ENCODE measurements around the gene C9orf72.
"Not testable (repeated sequence)": the region's sequence is repeated elsewhere in the genome, so short reads cannot be mapped to it uniquely, and the experiment has no call there.

The C9orf72 gene, protein sequence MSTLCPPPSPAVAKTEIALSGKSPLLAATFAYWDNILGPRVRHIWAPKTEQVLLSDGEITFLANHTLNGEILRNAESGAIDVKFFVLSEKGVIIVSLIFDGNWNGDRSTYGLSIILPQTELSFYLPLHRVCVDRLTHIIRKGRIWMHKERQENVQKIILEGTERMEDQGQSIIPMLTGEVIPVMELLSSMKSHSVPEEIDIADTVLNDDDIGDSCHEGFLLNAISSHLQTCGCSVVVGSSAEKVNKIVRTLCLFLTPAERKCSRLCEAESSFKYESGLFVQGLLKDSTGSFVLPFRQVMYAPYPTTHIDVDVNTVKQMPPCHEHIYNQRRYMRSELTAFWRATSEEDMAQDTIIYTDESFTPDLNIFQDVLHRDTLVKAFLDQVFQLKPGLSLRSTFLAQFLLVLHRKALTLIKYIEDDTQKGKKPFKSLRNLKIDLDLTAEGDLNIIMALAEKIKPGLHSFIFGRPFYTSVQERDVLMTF

DNA sequence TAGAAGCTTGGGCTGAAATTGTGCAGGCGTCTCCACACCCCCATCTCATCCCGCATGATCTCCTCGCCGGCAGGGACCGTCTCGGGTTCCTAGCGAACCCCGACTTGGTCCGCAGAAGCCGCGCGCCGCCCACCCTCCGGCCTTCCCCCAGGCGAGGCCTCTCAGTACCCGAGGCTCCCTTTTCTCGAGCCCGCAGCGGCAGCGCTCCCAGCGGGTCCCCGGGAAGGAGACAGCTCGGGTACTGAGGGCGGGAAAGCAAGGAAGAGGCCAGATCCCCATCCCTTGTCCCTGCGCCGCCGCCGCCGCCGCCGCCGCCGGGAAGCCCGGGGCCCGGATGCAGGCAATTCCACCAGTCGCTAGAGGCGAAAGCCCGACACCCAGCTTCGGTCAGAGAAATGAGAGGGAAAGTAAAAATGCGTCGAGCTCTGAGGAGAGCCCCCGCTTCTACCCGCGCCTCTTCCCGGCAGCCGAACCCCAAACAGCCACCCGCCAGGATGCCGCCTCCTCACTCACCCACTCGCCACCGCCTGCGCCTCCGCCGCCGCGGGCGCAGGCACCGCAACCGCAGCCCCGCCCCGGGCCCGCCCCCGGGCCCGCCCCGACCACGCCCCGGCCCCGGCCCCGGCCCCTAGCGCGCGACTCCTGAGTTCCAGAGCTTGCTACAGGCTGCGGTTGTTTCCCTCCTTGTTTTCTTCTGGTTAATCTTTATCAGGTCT, at the start of gene C9orf72:
TSS of gene C9orf72 (minus strand) at position 564 of the 716 bp plus-strand sequence. CDS start 6,361 bp downstream, outside the sequence.
- DNase-seq (ENCODE audit: low read depth in 2 of 2) = peak in 1 of 2 experiments; percentile 23

DNA sequence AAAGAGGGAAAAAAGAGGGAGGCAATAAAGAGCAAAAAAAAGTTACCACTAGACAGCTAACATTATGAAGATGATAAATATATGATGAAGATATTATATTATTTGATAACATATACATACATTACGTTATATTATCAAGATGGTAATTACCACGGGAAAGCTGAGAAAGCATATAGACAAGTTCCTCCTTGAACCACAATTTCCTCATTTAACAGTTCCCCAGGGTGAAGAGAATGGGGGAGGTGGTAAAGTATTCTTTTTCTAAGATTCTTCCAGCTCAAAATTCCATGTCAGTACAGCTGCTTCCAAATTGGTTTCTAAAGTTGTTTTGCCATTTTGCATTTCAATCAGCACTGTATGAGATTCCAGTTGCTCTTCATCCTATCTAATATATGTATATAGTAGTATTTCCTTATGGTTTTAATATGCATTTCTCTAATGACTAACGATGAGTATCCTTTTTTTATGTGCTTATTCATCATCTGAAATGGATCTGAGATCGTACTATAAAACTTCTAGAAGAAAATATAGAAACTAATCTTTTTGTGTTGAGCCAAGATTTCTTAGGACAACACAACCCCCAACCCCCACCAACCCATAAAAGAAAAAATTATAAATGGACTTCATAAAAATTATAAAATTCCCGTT, 49.5 kb upstream of the C9orf72 start:
- peak; percentile 7 to 13 for DNase-seq (ENCODE audit: low read depth in 2 of 2)

- DNase-seq (ENCODE audit: low read depth in 2 of 2) = no peak
Measured at GRCh38 chr9:27619743-27620142, 46.5 kb upstream of the C9orf72 start.

DNA sequence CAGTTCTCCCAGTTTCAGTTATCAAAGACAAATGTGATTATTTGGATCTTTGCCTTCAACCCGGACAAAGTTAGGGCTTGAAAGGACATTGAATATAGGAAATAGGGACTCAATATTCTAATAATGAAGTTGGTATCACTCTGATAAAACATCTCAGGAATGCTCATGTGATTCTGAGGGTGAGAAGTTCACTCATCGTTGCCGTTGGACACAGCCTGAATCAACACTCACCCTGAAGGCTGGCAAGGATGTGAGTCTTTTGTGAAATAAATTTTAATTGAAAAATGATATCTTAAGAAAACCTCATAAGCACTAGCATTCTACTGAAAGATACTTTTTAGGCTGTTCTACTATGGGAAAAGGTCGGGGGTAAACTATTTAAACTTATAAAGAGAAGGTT, 44.8 kb upstream of the C9orf72 start:
- DNase-seq (ENCODE audit: low read depth in 2 of 2) = no peak

DNA sequence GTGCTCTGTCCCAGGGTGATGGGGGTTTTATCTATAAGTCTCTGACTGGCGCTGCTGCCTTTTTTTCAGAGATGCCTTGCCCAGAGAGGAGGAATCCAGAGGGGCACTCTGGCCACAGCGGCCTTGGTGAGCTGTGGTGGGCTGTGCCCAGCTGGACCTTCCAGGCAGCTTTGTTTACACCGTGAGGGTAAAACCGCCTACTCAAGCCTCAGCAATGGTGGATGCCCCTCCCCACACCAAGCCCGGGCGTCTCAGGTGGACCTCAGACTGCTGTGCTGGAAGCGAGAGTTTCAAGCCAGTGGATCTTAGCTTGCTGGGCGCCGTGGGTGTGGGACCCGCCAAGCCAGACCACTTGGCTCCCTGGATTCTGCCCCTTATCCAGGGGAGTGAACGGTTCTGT, 41.3 kb upstream of the C9orf72 start:
- DNase-seq (ENCODE audit: low read depth in 2 of 2) = no peak

DNA sequence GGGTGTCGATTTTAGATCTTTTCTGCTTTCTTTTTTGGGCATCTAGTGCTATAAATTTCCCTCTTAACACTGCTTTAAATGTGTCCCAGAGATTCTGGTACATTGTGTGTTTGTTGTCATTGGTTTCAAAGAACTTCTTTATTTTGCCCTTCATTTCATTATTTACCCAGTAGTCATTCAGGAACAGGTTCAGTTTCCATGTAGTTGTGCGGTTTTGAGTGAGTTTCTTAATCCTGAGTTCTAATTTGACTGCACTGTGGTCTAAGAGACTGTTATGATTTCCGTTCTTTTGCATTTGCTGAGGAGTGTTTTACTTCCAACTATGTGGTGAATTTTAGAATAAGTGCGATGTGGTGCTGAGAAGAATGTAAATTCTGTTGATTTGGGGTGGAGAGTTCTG, 38.8 kb upstream of the C9orf72 start:
- not testable (repeated sequence) for DNase-seq (ENCODE audit: low read depth in 2 of 2)

GRCh38 chr9:27610622-27611021, 37.3 kb upstream of the C9orf72 start:
- DNase-seq (ENCODE audit: low read depth in 2 of 2) = no peak

DNA sequence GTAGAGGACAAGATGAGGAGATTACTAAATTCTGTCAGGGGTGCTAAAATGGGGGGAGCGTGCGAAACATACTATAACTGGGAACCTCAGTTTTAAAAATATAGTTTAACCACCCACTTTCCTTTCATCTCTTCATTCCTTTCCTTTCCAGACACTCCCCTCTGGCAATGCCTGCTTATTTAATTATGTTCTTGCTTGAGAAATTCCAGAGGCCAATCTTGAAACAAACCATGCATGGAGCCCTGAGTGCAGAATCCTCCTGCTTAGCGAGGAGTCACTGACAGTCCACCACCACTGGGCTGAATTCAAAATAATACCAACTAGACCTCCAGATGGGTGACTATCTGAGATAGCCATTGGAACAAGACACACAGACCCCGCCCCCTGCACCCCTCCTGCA, 29.7 kb upstream of the C9orf72 start:
- DNase-seq (ENCODE audit: low read depth in 2 of 2) = no peak

GRCh38 chr9:27602142-27602861, 29.0 kb upstream of the C9orf72 start:
- no peak for DNase-seq (ENCODE audit: low read depth in 2 of 2)

DNA sequence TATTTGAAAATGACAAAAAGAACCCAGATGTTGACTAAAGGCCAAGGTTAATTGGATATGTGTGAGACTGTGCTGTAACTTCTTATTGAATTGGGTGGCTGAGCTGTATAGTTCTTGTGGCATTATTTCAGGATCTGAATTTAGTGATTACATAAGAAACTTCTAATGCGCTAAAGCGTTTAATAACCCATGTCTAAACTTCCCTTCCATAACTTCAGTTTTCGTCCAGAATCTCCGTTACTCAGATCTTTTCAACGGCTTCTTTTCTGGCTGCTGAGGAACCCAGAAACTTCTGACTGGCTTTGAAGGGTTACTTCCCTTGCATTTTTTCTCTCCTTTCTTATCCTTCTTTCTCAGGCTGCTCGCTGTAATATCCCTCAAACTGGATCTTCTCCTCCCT, 28.1 kb upstream of the C9orf72 start:
- no peak for DNase-seq (ENCODE audit: low read depth in 2 of 2)

- DNase-seq (ENCODE audit: low read depth in 2 of 2) = no peak
Measured at GRCh38 chr9:27600256-27600655, 27.0 kb upstream of the C9orf72 start.

DNA sequence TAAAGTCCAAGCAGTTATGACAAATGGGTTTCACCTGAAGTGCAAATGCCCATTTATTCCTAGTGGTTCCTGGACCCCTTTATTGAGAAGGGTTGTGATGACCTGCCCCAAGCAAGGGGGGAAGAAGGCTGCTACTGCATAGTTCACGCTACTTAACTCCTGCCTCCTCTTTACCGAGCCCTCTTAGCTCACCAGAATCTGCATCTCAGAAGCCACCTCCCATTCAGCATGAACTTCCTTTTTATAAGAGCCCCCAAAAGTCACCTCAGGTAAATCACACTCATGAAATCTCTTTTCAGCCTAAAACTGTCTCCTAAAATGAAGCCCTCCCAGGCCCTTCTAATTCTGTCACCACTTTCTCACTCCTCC, 26.6 kb upstream of the C9orf72 start:
- no peak for DNase-seq (ENCODE audit: low read depth in 2 of 2)

DNA sequence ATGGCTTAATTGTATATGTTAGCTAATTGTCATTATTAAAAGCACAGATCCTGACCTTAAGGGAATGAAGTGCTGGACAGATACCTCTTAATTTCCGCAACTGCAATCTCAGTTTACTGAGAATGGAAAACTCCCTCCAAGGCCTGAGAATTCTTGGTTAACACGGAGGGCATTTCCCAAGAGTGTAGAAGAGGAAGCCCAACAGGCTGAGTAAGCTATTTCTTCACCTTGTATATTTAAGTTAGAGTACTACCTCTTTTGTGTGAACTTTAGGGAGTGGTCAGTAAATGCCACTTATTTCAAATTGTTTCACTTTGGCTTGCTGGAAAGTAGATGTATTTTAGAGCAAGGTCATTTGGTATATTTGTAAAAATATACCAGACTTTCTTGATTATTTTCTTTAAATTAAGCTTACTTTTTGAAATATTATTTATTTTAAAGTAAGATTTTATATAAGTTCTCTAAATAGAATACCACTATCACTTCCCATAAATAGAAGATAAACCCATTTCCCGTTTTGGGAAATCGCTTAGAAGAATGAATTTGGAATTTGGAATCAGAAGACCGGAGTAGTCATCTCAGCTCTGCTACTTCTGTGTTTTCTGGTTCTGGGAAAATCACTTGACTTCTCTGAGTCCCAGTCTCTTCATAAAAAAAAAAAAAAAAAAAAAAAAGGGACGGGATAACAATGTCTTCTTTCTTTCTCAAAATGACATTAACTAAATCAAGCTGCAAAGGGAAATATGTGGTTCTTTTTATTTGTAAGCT, 26.0 kb upstream of the C9orf72 start:
- no peak for DNase-seq (ENCODE audit: low read depth in 2 of 2)

DNA sequence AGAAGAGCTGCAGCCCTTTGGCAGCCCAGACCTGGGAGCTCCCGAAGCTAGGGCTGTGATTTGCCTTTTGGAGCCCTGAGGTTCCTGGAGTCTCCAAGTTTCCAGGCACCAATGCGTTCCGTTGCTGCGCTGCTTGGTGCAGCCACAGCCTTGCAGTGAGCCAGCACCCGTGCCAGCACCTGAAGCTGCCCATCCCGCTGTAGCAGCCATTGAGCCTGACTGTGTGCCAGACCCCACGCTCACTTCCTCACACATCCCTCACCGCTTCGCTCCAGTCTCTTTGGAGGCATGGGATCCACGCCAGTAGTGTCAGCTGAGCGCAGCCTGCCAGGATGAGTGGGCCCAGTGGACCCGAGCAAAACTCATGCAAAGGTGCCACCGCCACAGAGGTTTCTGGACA, 22.5 kb upstream of the C9orf72 start:
- no peak for DNase-seq (ENCODE audit: low read depth in 2 of 2)

GRCh38 chr9:27591672-27592071, 18.4 kb upstream of the C9orf72 start:
- no peak for DNase-seq (ENCODE audit: low read depth in 2 of 2)

DNA sequence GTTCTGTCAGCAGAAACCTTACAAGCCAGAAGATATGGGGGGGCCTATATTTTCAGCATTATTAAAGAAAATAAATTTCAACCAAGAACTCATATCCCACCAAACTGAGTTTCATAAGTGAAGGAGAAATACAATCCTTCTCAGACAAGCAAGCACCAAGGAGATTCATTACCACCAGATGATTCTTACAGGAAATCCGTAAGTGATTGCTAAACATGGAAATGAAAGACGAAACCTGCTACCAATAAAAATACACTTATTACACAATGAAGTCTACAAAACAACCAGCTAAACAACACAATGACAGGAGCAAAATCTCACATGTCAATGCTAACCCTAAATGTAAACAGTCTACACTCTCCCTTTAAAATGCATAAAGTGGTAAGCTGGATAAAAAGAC, 17.8 kb upstream of the C9orf72 start:
- peak in 1 of 2 experiments; percentile 8 for DNase-seq (ENCODE audit: low read depth in 2 of 2)

DNA sequence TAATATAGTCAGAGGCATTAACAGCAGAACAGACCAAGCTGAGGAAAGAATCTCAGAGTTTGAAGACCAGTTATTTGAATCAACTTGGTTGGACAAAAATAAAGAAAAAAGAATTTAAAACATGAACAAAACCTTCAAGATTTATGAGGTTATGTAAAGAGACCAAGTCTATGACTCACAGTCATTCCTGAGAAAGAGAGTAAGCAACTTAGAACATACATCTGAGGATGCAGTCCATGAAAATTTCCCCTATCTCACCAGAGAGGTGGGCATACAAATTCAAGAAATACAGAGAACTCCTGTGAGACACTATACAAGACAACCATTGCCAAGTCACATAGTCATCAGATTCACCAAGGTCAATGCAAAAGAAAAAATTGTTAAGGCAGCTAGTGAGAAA, 17.4 kb upstream of the C9orf72 start:
- DNase-seq (ENCODE audit: low read depth in 2 of 2) = peak in 1 of 2 experiments; percentile 6

DNA sequence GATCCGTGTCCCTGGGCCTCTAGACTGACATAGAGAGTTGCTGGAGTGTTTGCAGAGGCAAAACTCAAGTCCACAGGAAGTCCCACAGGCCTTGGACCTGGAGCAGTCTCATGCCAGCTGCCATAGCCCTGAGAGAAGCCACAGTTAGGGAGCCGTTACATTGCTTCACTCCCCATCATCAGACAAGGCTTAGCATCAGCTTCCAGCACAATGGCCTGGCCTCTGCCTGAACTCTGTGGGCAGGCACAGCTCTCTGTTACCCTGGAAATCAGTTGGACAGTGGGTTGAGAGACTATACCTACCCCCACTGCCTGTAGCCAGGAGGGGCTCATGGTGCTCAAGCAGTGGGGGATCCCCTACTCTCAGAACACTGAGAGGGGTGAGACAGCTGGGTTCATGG, 16.2 kb upstream of the C9orf72 start:
- no peak for DNase-seq (ENCODE audit: low read depth in 2 of 2)

DNA sequence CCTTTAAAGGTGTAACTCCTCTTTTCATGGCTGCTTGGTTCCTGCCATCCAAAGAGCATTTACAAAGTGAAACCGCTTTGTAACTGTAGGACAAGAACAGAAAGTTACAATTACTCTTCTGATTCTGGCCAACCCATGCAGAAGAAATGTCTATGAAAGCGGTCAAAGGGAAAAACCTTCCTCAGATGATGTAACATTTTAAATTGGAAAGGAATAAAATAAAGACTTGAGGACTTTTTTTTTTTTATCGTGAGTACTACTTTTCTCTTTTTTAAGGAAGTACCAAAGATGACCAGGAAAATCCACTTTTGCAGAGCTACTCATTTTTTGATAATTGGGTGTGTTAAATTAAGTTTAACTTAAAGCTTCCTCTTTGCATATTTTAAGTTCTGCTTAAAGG, 13.0 kb upstream of the C9orf72 start:
- no peak for DNase-seq (ENCODE audit: low read depth in 2 of 2)

GRCh38 chr9:27584931-27585330, 11.7 kb upstream of the C9orf72 start:
- DNase-seq (ENCODE audit: low read depth in 2 of 2) = no peak

DNA sequence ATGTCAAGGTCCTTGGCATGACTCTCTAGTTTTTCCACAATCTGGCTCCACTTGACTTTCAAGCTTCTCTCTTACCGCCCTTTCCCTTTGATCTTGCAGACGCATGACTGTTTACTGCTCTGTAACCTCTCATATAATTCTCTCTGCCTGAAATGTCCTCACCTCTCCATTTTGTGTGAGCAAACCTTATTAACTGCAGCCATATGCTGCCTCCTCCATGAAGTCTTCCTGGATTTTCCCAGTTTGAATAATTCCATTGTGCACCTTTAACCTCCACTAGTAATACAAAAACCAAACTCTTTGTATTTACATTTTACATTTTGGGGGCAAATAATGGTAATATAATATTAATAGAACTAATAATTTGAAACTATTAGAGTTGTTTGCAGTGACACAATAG, 9.5 kb upstream of the C9orf72 start:
- no peak for DNase-seq (ENCODE audit: low read depth in 2 of 2)
